Fibroblast of lung (primary cell): ENCODE results near the gene WDR27. TPM values are rescaled to one million over a fixed set of nuclear protein-coding genes. Genes with fewer than 3 reads are reported as not detected.

Experiments
- DNase-seq, 2 donors: peaks; one replicate each; pipeline versions ENCODE4 v3.0.0 to v3.0.0-alpha.2; 2010; ENCODE audit warnings: low read depth in 2 of 2
- H2AFZ ChIP-seq: 2 replicates; pipeline ENCODE4 v1.5.1; 2012; ENCODE audit warnings: low read length, control low read depth, inconsistent platforms
- H3K27ac ChIP-seq: 2 replicates; pipeline ENCODE4 v1.5.1; 2011; ENCODE audit warnings: low read length, control low read depth; ENCODE audit not compliant: insufficient read depth
- H3K27me3 ChIP-seq: 2 replicates; pipeline ENCODE4 v1.5.1; 2011; ENCODE audit warnings: mild to moderate bottlenecking, low read length; ENCODE audit not compliant: control insufficient read depth, insufficient read depth
- H3K36me3 ChIP-seq: 2 replicates; pipeline ENCODE4 v1.5.1; 2011; ENCODE audit warnings: low read length; ENCODE audit not compliant: control insufficient read depth, insufficient read depth
- H3K4me1 ChIP-seq: 2 replicates; pipeline ENCODE4 v1.5.1; 2011; ENCODE audit warnings: low read length; ENCODE audit not compliant: control insufficient read depth, insufficient read depth; ENCODE audit errors: extremely low read depth
- H3K4me2 ChIP-seq: 2 replicates; pipeline ENCODE4 v1.5.1; 2011; ENCODE audit warnings: low read length, control low read depth; ENCODE audit not compliant: insufficient read depth; ENCODE audit errors: extremely low read depth
- H3K4me3 ChIP-seq, 4 experiments: fragments of 200-600 bp in 1 of 4; sonication (generic) in 1 of 4; replicated peaks in 1 of 4; 2 replicates each; pipeline ENCODE4 v1.5.1; 2011 to 2016; ENCODE audit warnings: low read length in 4 of 4, low read depth in 3 of 4, mild to moderate bottlenecking in 3 of 4, control low read depth in 2 of 4, inconsistent platforms in 1 of 4, mixed read lengths in 1 of 4; ENCODE audit not compliant: insufficient read depth in 1 of 4; ENCODE audit errors: control extremely low read depth in 1 of 4
- H3K79me2 ChIP-seq: 2 replicates; pipeline ENCODE4 v1.5.1; 2012; ENCODE audit warnings: mild to moderate bottlenecking, low read length, inconsistent platforms; ENCODE audit not compliant: control insufficient read depth, insufficient read depth
- H3K9ac ChIP-seq: 2 replicates; pipeline ENCODE4 v1.5.1; 2011; ENCODE audit warnings: mild to moderate bottlenecking, low read length, control low read depth; ENCODE audit not compliant: insufficient read depth
- H3K9me3 ChIP-seq: 2 replicates; pipeline ENCODE4 v1.5.1; 2012; ENCODE audit warnings: low read depth, low read length; ENCODE audit not compliant: control insufficient read depth, insufficient read depth
- H4K20me1 ChIP-seq: 2 replicates; pipeline ENCODE4 v1.5.1; 2011; ENCODE audit warnings: low read length; ENCODE audit not compliant: control insufficient read depth, insufficient read depth; ENCODE audit errors: extremely low read depth
- EZH2 ChIP-seq: IDR thresholded peaks from 2 replicates; pipeline ENCODE4 v1.5.1; 2012; ENCODE audit warnings: low read length, control low read depth, mild to moderate bottlenecking; ENCODE audit errors: missing control alignments
- polyA plus RNA-seq, 2 donors: library from polyadenylated mRNA; depleted of rRNA in 1 of 2; stranded (reverse) in 1 of 2; unstranded in 1 of 2; fragments of >200 nt; gene quantifications; 2 replicates each; pipeline ENCODE4 v1.2.1, GENCODE V29; 2011 to 2012; ENCODE audit warnings: missing spikeins in 1 of 2
- total RNA-seq: library from RNA; depleted of rRNA; stranded (reverse); fragments of >200 nt; gene quantifications from 2 replicates; pipeline ENCODE4 v1.2.1, GENCODE V29; 2014
- TF ChIP-seq, protein P1 (sequence below), 2 donors: IDR thresholded peaks in 1 of 2; conservative IDR thresholded peaks in 1 of 2; 1 replicate in 1 of 2; 2 replicates in 1 of 2; pipeline ENCODE4 v1.5.1; 2011 to 2012; ENCODE audit warnings: low read length in 2 of 2, control low read depth in 1 of 2, inconsistent platforms in 1 of 2, low read depth in 1 of 2, mild to moderate bottlenecking in 1 of 2

Gene WDR27
- total and polyA plus RNA-seq, 2 donors (not counting 1 experiment from before 2014, with no cell fraction given), result 8.8 to 23.3 TPM

DNA sequence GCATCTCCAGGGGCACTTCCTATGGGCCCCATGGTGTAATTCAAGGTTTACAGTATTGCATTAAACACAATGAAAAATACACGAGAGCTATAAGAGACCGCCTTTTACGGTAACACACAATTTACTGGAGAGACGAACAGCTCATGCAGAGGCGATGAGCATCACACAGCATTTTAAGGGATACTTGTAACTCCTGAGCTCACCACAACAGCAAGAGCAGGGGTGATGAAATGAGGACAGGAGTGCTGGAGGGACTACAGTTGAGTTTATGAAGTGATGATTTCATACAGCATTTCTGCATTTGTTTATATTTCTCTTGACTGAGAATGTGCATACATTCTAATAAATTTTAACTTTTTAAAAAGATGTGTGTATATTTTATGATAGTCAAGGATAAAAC lies 113.9 kb downstream of the WDR27 start:
- no peaks in the 10 kb centered on the region for H3K4me1 ChIP-seq
- no peak overlapping the region for H3K4me2 ChIP-seq
- no peaks in the 10 kb centered on the region for H3K36me3 ChIP-seq
- H3K27me3 ChIP-seq, result no peaks in the 10 kb centered on the region
- no peak overlapping the region for H3K4me3 ChIP-seq
- peak; percentile 12 to 22 for DNase-seq
- no peaks in the 10 kb centered on the region for H3K79me2 ChIP-seq
- TF ChIP-seq EZH2, result no peak
- TF ChIP-seq, protein P1, sequence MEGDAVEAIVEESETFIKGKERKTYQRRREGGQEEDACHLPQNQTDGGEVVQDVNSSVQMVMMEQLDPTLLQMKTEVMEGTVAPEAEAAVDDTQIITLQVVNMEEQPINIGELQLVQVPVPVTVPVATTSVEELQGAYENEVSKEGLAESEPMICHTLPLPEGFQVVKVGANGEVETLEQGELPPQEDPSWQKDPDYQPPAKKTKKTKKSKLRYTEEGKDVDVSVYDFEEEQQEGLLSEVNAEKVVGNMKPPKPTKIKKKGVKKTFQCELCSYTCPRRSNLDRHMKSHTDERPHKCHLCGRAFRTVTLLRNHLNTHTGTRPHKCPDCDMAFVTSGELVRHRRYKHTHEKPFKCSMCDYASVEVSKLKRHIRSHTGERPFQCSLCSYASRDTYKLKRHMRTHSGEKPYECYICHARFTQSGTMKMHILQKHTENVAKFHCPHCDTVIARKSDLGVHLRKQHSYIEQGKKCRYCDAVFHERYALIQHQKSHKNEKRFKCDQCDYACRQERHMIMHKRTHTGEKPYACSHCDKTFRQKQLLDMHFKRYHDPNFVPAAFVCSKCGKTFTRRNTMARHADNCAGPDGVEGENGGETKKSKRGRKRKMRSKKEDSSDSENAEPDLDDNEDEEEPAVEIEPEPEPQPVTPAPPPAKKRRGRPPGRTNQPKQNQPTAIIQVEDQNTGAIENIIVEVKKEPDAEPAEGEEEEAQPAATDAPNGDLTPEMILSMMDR (conservative IDR thresholded peaks at IDR 0.05 in 1 of 2, IDR thresholded peaks at IDR 0.05 in 1 of 2; ENCODE audit: low read depth in 1 of 2, low read length in 2 of 2), result no peak
- no peaks in the 10 kb centered on the region for H4K20me1 ChIP-seq
- no peak overlapping the region for H3K27ac ChIP-seq
- H3K9ac ChIP-seq, result no peak overlapping the region
- H2AFZ ChIP-seq, result no peak overlapping the region
- H3K9me3 ChIP-seq, result no peaks in the 10 kb centered on the region

DNA sequence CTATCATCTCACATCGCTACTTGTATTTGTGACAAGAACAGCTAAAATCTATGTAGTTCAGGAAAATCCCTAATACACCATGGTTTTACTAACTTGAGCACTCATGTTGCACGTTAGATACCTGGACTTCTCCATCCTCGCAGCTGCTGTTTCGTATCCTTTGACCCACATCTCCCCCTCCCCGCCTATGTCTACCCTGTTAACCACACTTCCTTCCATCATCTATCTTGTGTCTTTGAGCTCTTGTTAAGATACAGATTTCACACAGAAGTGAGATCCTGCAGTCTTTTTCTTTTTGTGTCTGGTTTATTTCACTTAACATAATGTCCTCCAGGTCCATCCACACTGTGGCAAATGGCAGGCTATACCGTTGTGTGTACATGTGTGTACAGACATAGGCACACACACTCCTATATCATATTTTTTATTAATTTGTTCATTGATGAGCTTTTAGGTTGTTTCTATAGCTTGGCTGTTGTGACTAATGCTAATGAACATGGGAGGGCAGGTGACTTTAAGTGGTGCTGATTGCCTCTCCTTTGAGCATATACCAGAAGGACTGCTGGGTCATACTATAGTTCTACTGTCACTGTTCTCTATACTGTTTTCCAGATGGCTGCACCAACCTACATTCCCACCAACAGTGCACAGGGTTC lies 117.8 kb downstream of the WDR27 start:
- H3K27ac ChIP-seq, result no peak overlapping the region
- no peak overlapping the region for H3K4me2 ChIP-seq
- H2AFZ ChIP-seq, result no peak overlapping the region
- no peaks in the 10 kb centered on the region for H4K20me1 ChIP-seq
- H3K27me3 ChIP-seq, result no peaks in the 10 kb centered on the region
- H3K79me2 ChIP-seq, result no peaks in the 10 kb centered on the region
- no peak for TF ChIP-seq EZH2
- TF ChIP-seq, protein P1 (conservative IDR thresholded peaks at IDR 0.05 in 1 of 2, IDR thresholded peaks at IDR 0.05 in 1 of 2; ENCODE audit: low read depth in 1 of 2, low read length in 2 of 2), result no peak
- H3K4me1 ChIP-seq, result no peaks in the 10 kb centered on the region
- H3K4me3 ChIP-seq, result no peak overlapping the region
- no peaks in the 10 kb centered on the region for H3K36me3 ChIP-seq
- no peak overlapping the region for H3K9ac ChIP-seq
- no peaks in the 10 kb centered on the region for H3K9me3 ChIP-seq
- no peak for DNase-seq

DNA sequence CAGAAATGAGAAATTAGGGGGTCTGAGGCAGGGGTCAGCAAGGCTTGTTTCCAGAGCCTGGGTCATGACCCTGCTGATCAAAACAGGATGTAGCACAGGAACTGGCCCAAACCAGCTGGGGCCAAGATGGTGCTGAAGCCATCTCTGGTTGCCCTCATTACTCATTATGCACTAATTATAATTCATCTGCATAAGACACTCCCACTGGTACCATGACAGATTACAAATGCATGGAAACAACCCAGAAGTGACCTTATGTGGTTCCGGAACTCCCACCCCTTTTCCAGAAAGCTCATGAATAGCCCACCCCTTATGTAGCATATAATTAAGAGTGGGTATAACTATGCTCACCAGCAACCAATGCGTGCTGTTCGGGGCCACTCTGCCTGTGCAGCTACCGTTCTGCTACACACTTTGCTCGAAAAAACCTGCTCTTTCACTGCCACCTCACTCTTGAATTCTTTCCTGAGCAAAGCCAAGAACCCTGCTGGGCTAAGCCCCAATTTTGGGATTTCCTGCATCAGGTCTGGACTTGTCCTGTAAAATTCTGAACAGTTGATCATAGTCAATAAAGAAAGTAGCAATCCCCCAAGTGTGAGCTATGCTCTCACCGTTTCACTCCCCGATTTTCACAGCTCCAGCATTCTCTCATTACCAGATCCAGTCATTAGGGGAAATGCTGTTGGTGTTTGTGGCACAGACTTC lies 122.3 kb downstream of the WDR27 start:
- DNase-seq, result no peak
- no peak overlapping the region for H3K4me2 ChIP-seq
- no peak overlapping the region for H2AFZ ChIP-seq
- H3K9ac ChIP-seq, result no peak overlapping the region
- H3K27ac ChIP-seq, result no peak overlapping the region
- no peaks in the 10 kb centered on the region for H3K9me3 ChIP-seq
- no peaks in the 10 kb centered on the region for H3K27me3 ChIP-seq
- no peak for TF ChIP-seq EZH2
- TF ChIP-seq, protein P1 (conservative IDR thresholded peaks at IDR 0.05 in 1 of 2, IDR thresholded peaks at IDR 0.05 in 1 of 2; ENCODE audit: low read depth in 1 of 2, low read length in 2 of 2), result no peak
- H3K36me3 ChIP-seq, result no peaks in the 10 kb centered on the region
- no peaks in the 10 kb centered on the region for H3K79me2 ChIP-seq
- H3K4me1 ChIP-seq, result no peaks in the 10 kb centered on the region
- no peak overlapping the region for H3K4me3 ChIP-seq
- H4K20me1 ChIP-seq, result no peaks in the 10 kb centered on the region
